Endodermal cell (in vitro differentiated cells): ENCODE results near the gene TFCP2L1. TPM values are rescaled to one million over a fixed set of nuclear protein-coding genes. Genes with fewer than 3 reads are reported as not detected.

Experiments
- DNase-seq: peaks from one replicate; pipeline ENCODE4 v3.0.0-alpha.2; 2017
- H3K27ac ChIP-seq: 2 replicates; pipeline ENCODE4 v1.5.1; 2013; ENCODE audit warnings: mild to moderate bottlenecking, low read depth, low read length, moderate library complexity
- H3K27me3 ChIP-seq: 2 replicates; pipeline ENCODE4 v1.6.1; 2013; ENCODE audit warnings: mild to moderate bottlenecking, low read length, moderate library complexity; ENCODE audit not compliant: insufficient read depth, control insufficient read depth, poor library complexity, severe bottlenecking
- H3K36me3 ChIP-seq: 2 replicates; pipeline ENCODE4 v1.7.0; 2013; ENCODE audit warnings: mild to moderate bottlenecking, low read length, moderate library complexity; ENCODE audit not compliant: control insufficient read depth, insufficient read depth
- H3K4me1 ChIP-seq: one replicate; pipeline ENCODE4 v1.7.0; 2013; ENCODE audit warnings: low read length; ENCODE audit not compliant: control insufficient read depth, insufficient read depth
- H3K4me3 ChIP-seq: 2 replicates; pipeline ENCODE4 v1.5.1; 2013; ENCODE audit warnings: mild to moderate bottlenecking, low read length, moderate library complexity
- H3K9ac ChIP-seq: 2 replicates; pipeline ENCODE4 v1.6.1; 2013; ENCODE audit warnings: mild to moderate bottlenecking, low read length, moderate library complexity; ENCODE audit not compliant: poor library complexity, severe bottlenecking; ENCODE audit errors: extremely low read depth
- H3K9me3 ChIP-seq: 2 replicates; pipeline ENCODE4 v1.6.1; 2013; ENCODE audit warnings: mild to moderate bottlenecking, low read length, moderate library complexity; ENCODE audit not compliant: control insufficient read depth
- H3K27ac Mint-ChIP-seq: 2 replicates; pipeline ENCODE4 v1.8.0; 2020; ENCODE audit warnings: mixed read lengths
- H3K27me3 Mint-ChIP-seq: 2 replicates; pipeline ENCODE4 v1.8.0; 2021; ENCODE audit warnings: mild to moderate bottlenecking, mixed read lengths; ENCODE audit not compliant: insufficient read depth
- H3K36me3 Mint-ChIP-seq: 2 replicates; pipeline ENCODE4 v1.8.0; 2020; ENCODE audit warnings: low read depth, mixed read lengths
- H3K4me1 Mint-ChIP-seq: 2 replicates; pipeline ENCODE4 v1.8.0; 2020; ENCODE audit warnings: mixed read lengths
- H3K4me3 Mint-ChIP-seq: 2 replicates; pipeline ENCODE4 v1.8.0; 2020; ENCODE audit warnings: mild to moderate bottlenecking, moderate library complexity, mixed read lengths
- H3K9me3 Mint-ChIP-seq: 2 replicates; pipeline ENCODE4 v1.8.0; 2020; ENCODE audit warnings: mild to moderate bottlenecking, mixed read lengths
- CTCF ChIP-seq: fragments of 200-600 bp; sonication (generic); conservative IDR thresholded peaks from 2 replicates; pipeline ENCODE4 v1.5.0; 2021; ENCODE audit warnings: antibody characterized with exemption, mild to moderate bottlenecking
- WGBS, 2 experiments: methylation state at CpG; one replicate each; pipeline versions ENCODE4 v1.1.5 to v1.1.7; 2013; ENCODE audit warnings: missing lambda C conversion rate in 2 of 2, mixed read lengths in 1 of 2; ENCODE audit not compliant: insufficient coverage in 1 of 2, insufficient read length in 1 of 2; 5-methylcytosine and 5-hydroxymethylcytosine counted together
- total RNA-seq, 2 donors: library from RNA; stranded (reverse); fragmentation: NEBNext Ultra II Directional in 1 of 2; extraction: Animal tissue kit (Norgen Biotek cat#: 25700) in 1 of 2; gene quantifications; 2 replicates in 1 of 2; 3 replicates in 1 of 2; pipeline ENCODE4 v1.2.1, GENCODE V29; 2021

TFCP2L1 gene
- total RNA-seq, 2 donors from 2014 or later = 3.3 to 4.3 TPM

DNA sequence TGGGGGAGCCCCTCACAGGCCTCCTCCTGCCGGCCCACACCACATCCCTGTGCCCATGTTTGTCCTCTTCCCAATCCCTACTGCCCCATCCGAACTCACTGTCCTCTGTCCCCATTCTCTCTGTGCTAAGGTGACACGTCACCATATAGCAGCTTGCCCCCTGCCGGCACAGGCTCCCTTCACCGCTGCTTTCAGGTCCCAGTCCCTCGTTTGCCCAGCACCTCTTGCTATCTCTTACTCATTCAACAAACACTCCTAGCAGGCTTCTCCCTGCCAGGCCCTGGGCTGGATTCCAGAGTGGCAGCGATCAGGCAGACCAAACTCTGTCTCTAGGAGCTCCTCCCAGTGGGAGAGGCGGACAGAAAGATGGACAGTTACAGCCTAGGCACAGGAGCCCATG is 74.3 kb downstream of the TFCP2L1 start:
- H3K4me1 ChIP-seq = peaks cover 21% of the 10 kb centered on the region
- no peak overlapping the region for H3K4me3 ChIP-seq
- 82 to 93% methylated on average over 5 to 8 of the region's 8 CpGs for WGBS, 2 experiments
- no peaks in the 10 kb centered on the region for H3K9me3 ChIP-seq
- DNase-seq = no peak
- Mint-ChIP-seq H3K9me3 (no peaks in the 10 kb centered on the region), H3K4me3 (peak overlapping the region; percentile 16), H3K27me3 (no peaks in the 10 kb centered on the region), H3K36me3 (no peaks in the 10 kb centered on the region), H3K27ac (no peak overlapping the region), H3K4me1 (peaks cover 29% of the 10 kb centered on the region)
- no peak overlapping the region for H3K9ac ChIP-seq
- no peaks in the 10 kb centered on the region for H3K36me3 ChIP-seq
- no peaks in the 10 kb centered on the region for H3K27me3 ChIP-seq
- no peak for TF ChIP-seq CTCF
- no peak overlapping the region for H3K27ac ChIP-seq

GRCh38 chr2:121209014-121209610 is 75.9 kb downstream of the TFCP2L1 start:
- no peaks in the 10 kb centered on the region for H3K36me3 ChIP-seq
- Mint-ChIP-seq H3K4me3 (no peak overlapping the region), H3K36me3 (no peaks in the 10 kb centered on the region), H3K27me3 (no peaks in the 10 kb centered on the region), H3K4me1 (peaks cover 22% of the 10 kb centered on the region), H3K9me3 (no peaks in the 10 kb centered on the region), H3K27ac (no peak overlapping the region)
- no peaks in the 10 kb centered on the region for H3K9me3 ChIP-seq
- no peak for TF ChIP-seq CTCF
- H3K9ac ChIP-seq = no peak overlapping the region
- no peaks in the 10 kb centered on the region for H3K27me3 ChIP-seq
- no peak overlapping the region for H3K4me3 ChIP-seq
- H3K27ac ChIP-seq = no peak overlapping the region
- H3K4me1 ChIP-seq = peaks cover 21% of the 10 kb centered on the region
- 94 to 100% methylated on average over 2 to 13 of the region's 13 CpGs for WGBS, 2 experiments
- DNase-seq = peak; percentile 49

DNA sequence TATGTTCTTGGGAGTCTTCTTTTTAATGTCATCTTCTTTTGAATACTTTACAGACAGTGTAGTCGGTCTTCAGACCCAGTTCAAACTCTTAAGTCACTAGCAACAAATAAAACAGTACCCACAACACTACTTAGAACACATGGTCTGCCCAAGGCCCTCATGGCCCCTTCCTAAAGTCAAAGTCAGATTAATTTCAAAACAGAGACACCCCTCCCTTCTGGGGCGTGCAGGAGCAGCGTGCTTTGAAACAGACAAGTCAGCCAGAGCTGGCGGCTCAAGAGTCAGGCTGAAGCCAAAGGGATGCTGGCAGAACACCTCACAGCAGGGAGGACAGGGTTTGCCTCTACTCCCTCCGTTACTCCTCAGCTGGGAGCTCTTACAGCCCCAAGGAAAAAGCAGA is 77.5 kb downstream of the TFCP2L1 start:
- DNase-seq = no peak
- H3K9me3 ChIP-seq = no peaks in the 10 kb centered on the region
- peaks cover 11% of the 10 kb centered on the region for H3K4me1 ChIP-seq
- no peaks in the 10 kb centered on the region for H3K9me3 Mint-ChIP-seq
- H3K9ac ChIP-seq = no peak overlapping the region
- H3K4me3 ChIP-seq = no peak overlapping the region
- no peak overlapping the region for H3K27ac ChIP-seq
- no peaks in the 10 kb centered on the region for H3K27me3 ChIP-seq
- no peaks in the 10 kb centered on the region for H3K36me3 Mint-ChIP-seq
- no peak for TF ChIP-seq CTCF
- no peak overlapping the region for H3K4me3 Mint-ChIP-seq
- H3K27me3 Mint-ChIP-seq = no peaks in the 10 kb centered on the region
- H3K4me1 Mint-ChIP-seq = peaks cover 21% of the 10 kb centered on the region
- no peaks in the 10 kb centered on the region for H3K36me3 ChIP-seq
- 93 to 96% methylated on average over 3 to 5 of the region's 5 CpGs for WGBS, 2 experiments
- no peak overlapping the region for H3K27ac Mint-ChIP-seq
